ENCODE results near the gene ANGPT4.
"Not testable (repeated sequence)": the region's sequence is repeated elsewhere in the genome, so short reads cannot be mapped to it uniquely, and the experiment has no call there.

Gene ANGPT4

GRCh38 chr20:871436-871835, 44.7 kb downstream of the ANGPT4 start:
- DNase-seq = no peak

GRCh38 chr20:870758-871157, 45.4 kb downstream of the ANGPT4 start:
- DNase-seq = no peak

- no peak for DNase-seq
Measured at GRCh38 chr20:869606-870005, 46.5 kb downstream of the ANGPT4 start.

- no peak for DNase-seq
Measured at GRCh38 chr20:868279-868678, 47.9 kb downstream of the ANGPT4 start.

GRCh38 chr20:865440-865839, 50.7 kb downstream of the ANGPT4 start:
- DNase-seq = no peak

GRCh38 chr20:860891-861290, 55.2 kb downstream of the ANGPT4 start:
- DNase-seq = no peak

- DNase-seq = no peak
Measured at GRCh38 chr20:859751-860231, 56.3 kb downstream of the ANGPT4 start.

- DNase-seq = no peak
Measured at GRCh38 chr20:858011-858410, 58.1 kb downstream of the ANGPT4 start.

- DNase-seq = peak; percentile 61
Measured at GRCh38 chr20:856361-856775, 59.8 kb downstream of the ANGPT4 start.

GRCh38 chr20:855466-856360, 60.4 kb downstream of the ANGPT4 start:
- peak; percentile 26 for DNase-seq

GRCh38 chr20:854601-855000, 61.5 kb downstream of the ANGPT4 start:
- DNase-seq = no peak

GRCh38 chr20:853406-853996, 62.6 kb downstream of the ANGPT4 start:
- DNase-seq = no peak

- DNase-seq = not testable (repeated sequence)
Measured at GRCh38 chr20:848731-849130, 67.4 kb downstream of the ANGPT4 start.

GRCh38 chr20:848193-848592, 67.9 kb downstream of the ANGPT4 start:
- no peak for DNase-seq

- DNase-seq = peak; percentile 77
Measured at GRCh38 chr20:846894-847278, 69.2 kb downstream of the ANGPT4 start.

GRCh38 chr20:845941-846893, 69.9 kb downstream of the ANGPT4 start:
- peak; percentile 35 for DNase-seq

GRCh38 chr20:845226-845868, 70.8 kb downstream of the ANGPT4 start:
- peak; percentile 29 for DNase-seq

GRCh38 chr20:844473-845225, 71.5 kb downstream of the ANGPT4 start:
- peak; percentile 95 for DNase-seq

- no peak for DNase-seq
Measured at GRCh38 chr20:843912-844311, 72.2 kb downstream of the ANGPT4 start.

- DNase-seq = no peak
Measured at GRCh38 chr20:842547-842940, 73.6 kb downstream of the ANGPT4 start.

Measured in CD4-positive, alpha-beta T cell treated with Interleukin-17A for 4 hours (primary cell).